H1 (cell line): ENCODE results near the gene FBXO34. TPM values are rescaled to one million over a fixed set of nuclear protein-coding genes. Genes with fewer than 3 reads are reported as not detected.

Experiments used
- CHD1 ChIP-seq: IDR thresholded peaks from 2 replicates; pipeline ENCODE4 v1.6.1; 2012; ENCODE audit warnings: low read depth, low read length, improper control_type of control experiment
- CTBP2 ChIP-seq: IDR thresholded peaks from 2 replicates; pipeline ENCODE4 v1.7.0; 2011; ENCODE audit warnings: borderline replicate concordance, mild to moderate bottlenecking, moderate library complexity, mixed read lengths, low read length; ENCODE audit not compliant: insufficient read depth, insufficient read length
- EGR1 ChIP-seq: IDR thresholded peaks from 2 replicates; pipeline ENCODE4 v1.6.1; 2011; ENCODE audit warnings: low read depth, low read length, borderline replicate concordance
- FOSL1 ChIP-seq: IDR thresholded peaks from 2 replicates; pipeline ENCODE4 v1.6.1; 2011; ENCODE audit warnings: mild to moderate bottlenecking, low read depth, low read length, moderate library complexity; ENCODE audit not compliant: insufficient read depth
- GABPA ChIP-seq: IDR thresholded peaks from 2 replicates; pipeline ENCODE4 v1.6.1; 2011; ENCODE audit warnings: mild to moderate bottlenecking, low read length, moderate library complexity, borderline replicate concordance; ENCODE audit not compliant: insufficient read depth
- HDAC2 ChIP-seq, 2 experiments: fragments of 300-600 bp in 1 of 2; sonication (generic) in 1 of 2; IDR thresholded peaks; 2 replicates each; pipeline ENCODE4 v1.6.1; 2011 to 2012; ENCODE audit warnings: low read depth in 2 of 2, low read length in 2 of 2, mild to moderate bottlenecking in 2 of 2, moderate library complexity in 2 of 2, borderline replicate concordance in 1 of 2, inconsistent platforms in 1 of 2
- KDM5A ChIP-seq: fragments of 200-600 bp; IDR thresholded peaks from 2 replicates; pipeline ENCODE4 v1.7.1; 2012; ENCODE audit warnings: mild to moderate bottlenecking, low read length, inconsistent platforms, mixed read lengths
- NRF1 ChIP-seq: IDR thresholded peaks from 2 replicates; pipeline ENCODE4 v1.6.1; 2011; ENCODE audit warnings: mild to moderate bottlenecking, low read depth, low read length, improper control_type of control experiment
- PHF8 ChIP-seq: fragments of 200-600 bp; sonication (generic); conservative IDR thresholded peaks from 2 replicates; pipeline ENCODE4 v1.7.1; 2012; ENCODE audit warnings: low read depth, mild to moderate bottlenecking, inconsistent platforms, low read length, moderate library complexity
- RAD21 ChIP-seq, 2 experiments: IDR thresholded peaks in 1 of 2; conservative IDR thresholded peaks in 1 of 2; 2 replicates each; pipeline ENCODE4 v1.6.1; 2011; ENCODE audit warnings: low read depth in 2 of 2, low read length in 2 of 2, improper control_type of control experiment in 1 of 2, inconsistent platforms in 1 of 2, mild to moderate bottlenecking in 1 of 2, moderate library complexity in 1 of 2
- RBBP5 ChIP-seq: IDR thresholded peaks from 2 replicates; pipeline ENCODE4 v1.7.1; 2012; ENCODE audit warnings: low read depth, mild to moderate bottlenecking, inconsistent platforms, low read length, moderate library complexity, borderline replicate concordance
- RFX5 ChIP-seq: IDR thresholded peaks from 2 replicates; pipeline ENCODE4 v1.6.1; 2011; ENCODE audit warnings: low read depth, low read length, improper control_type of control experiment, borderline replicate concordance
- SAP30 ChIP-seq: fragments of 300-600 bp; sonication (generic); IDR thresholded peaks from 2 replicates; pipeline ENCODE4 v1.7.1; 2012; ENCODE audit warnings: low read length, moderate library complexity, mild to moderate bottlenecking, inconsistent platforms; ENCODE audit not compliant: insufficient read depth, insufficient replicate concordance
- SIRT6 ChIP-seq: IDR thresholded peaks from one replicate; pipeline ENCODE4 v1.7.1; 2012; ENCODE audit warnings: low read length, inconsistent platforms
- SIX5 ChIP-seq: IDR thresholded peaks from 2 replicates; pipeline ENCODE4 v1.6.1; 2011; ENCODE audit warnings: mild to moderate bottlenecking, low read depth, low read length
- SP1 ChIP-seq: IDR thresholded peaks from 2 replicates; pipeline ENCODE4 v1.6.1; 2011; ENCODE audit warnings: low read depth, low read length
- SP4 ChIP-seq: IDR thresholded peaks from 2 replicates; pipeline ENCODE4 v1.6.1; 2012; ENCODE audit warnings: low read length, inconsistent platforms
- SUZ12 ChIP-seq: fragments of 200-600 bp; sonication (generic); IDR thresholded peaks from 2 replicates; pipeline ENCODE4 v1.6.1; 2012; ENCODE audit warnings: mild to moderate bottlenecking, inconsistent platforms, low read length, moderate library complexity, mixed read lengths
- TAF1 ChIP-seq: IDR thresholded peaks from 2 replicates; pipeline ENCODE4 v1.6.1; 2011; ENCODE audit warnings: mild to moderate bottlenecking, low read depth, low read length
- TBP ChIP-seq: IDR thresholded peaks from 2 replicates; pipeline ENCODE4 v1.6.1; 2011; ENCODE audit warnings: low read depth, low read length, improper control_type of control experiment
- TCF12 ChIP-seq: IDR thresholded peaks from 2 replicates; pipeline ENCODE4 v1.6.1; 2011; ENCODE audit warnings: low read depth, mild to moderate bottlenecking, low read length
- polyA plus RNA-seq, 7 experiments: library from polyadenylated mRNA; depleted of rRNA in 3 of 7; stranded (reverse) in 5 of 7; unstranded in 2 of 7; fragments of >200 nt in 5 of 7; fragments of 200-250 nt in 2 of 7; gene quantifications; 1 replicate in 5 of 7; 2 replicates in 1 of 7; 4 replicates in 1 of 7; pipeline versions ENCODE4 v1.2.1 to v1.2.3, GENCODE V29; 2011 to 2013; ENCODE audit warnings: missing spikeins in 2 of 7, mixed read lengths in 2 of 7
- total RNA-seq: library from RNA; stranded (reverse); fragmentation: NEBNext Ultra II Directional; extraction: Animal tissue kit (Norgen Biotek cat#: 25700); gene quantifications from 2 replicates; pipeline ENCODE4 v1.2.1, GENCODE V29; 2021
- TF ChIP-seq, protein P1 (sequence below): IDR thresholded peaks from 2 replicates; pipeline ENCODE4 v1.6.1; 2012; ENCODE audit warnings: low read length, inconsistent platforms

The FBXO34 gene
- total and polyA plus RNA-seq, 2 of the 8 experiments (the other 6 are each of a cell fraction or from before 2014, with no cell fraction given), result 7.0 to 14.4 TPM

DNA sequence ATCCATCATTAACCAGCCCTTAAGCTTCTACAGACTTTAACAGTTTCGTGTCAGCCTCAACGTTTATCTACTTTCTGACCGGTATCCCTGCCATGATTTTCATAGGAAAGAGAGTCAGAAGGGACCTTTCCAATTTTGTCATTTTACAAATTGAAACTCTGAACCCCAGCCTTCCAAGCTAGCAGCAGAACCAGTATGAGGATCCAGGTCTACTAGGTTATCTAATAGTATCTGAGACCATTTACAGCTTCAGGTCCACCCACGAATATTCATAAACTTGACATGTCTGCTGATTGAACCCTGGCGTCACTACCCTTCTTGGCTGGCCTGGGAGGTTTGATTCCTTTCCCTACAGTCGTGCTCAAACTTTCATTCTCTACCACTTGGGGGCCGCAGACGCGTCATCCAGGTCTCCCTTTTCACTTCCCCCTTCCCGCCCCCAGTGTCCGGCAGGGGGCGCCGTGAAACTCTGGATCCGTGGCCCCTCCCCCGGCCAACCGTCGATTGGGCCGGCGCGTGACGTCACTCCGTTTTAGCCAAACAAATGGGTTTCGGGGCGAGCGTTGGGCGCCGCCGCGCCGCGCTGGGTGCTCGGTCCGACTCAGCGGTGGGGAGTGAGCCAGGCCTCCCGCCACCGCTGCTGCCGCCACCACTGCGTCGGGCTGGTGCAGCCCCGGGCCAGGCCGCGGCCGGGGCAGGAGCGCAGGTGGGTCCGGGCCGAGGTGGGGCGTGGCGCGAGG, at the start of gene FBXO34 (continued):
- TF ChIP-seq SIX5, result no peak
- TF ChIP-seq GABPA, result no peak
- TF ChIP-seq NRF1, result no peak
- no peak for TF ChIP-seq FOSL1
- TF ChIP-seq EGR1, result 0 out of 2 replicates have a peak, but pooled peaks have one; percentile 29
- peak; percentile 85 for TF ChIP-seq TAF1
- peak; percentile 61 for TF ChIP-seq TBP
- TF ChIP-seq SIRT6, result no peak
- no peak for TF ChIP-seq CHD1
- TF ChIP-seq SP4, result no peak
- peak; percentile 72 to 74 for TF ChIP-seq RAD21 (IDR thresholded peaks at IDR 0.05 in 1 of 2, conservative IDR thresholded peaks at IDR 0.05 in 1 of 2; ENCODE audit: low read depth in 2 of 2, low read length in 2 of 2)
- no peak for TF ChIP-seq RFX5
- TF ChIP-seq SP1, result peak; percentile 71
- TF ChIP-seq SUZ12, result no peak
- TF ChIP-seq HDAC2 (IDR thresholded peaks at IDR 0.05; ENCODE audit: borderline replicate concordance in 1 of 2, low read depth in 2 of 2, low read length in 2 of 2), result no peak
- peak; percentile 71; the same call in 1 of the 2 replicates for TF ChIP-seq RBBP5
- TF ChIP-seq CTBP2, result peak; percentile 47
- TF ChIP-seq, protein P1, sequence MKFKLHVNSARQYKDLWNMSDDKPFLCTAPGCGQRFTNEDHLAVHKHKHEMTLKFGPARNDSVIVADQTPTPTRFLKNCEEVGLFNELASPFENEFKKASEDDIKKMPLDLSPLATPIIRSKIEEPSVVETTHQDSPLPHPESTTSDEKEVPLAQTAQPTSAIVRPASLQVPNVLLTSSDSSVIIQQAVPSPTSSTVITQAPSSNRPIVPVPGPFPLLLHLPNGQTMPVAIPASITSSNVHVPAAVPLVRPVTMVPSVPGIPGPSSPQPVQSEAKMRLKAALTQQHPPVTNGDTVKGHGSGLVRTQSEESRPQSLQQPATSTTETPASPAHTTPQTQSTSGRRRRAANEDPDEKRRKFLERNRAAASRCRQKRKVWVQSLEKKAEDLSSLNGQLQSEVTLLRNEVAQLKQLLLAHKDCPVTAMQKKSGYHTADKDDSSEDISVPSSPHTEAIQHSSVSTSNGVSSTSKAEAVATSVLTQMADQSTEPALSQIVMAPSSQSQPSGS, result peak; percentile 77; the same call in 1 of the 2 replicates
- TF ChIP-seq TCF12, result 0 out of 2 replicates have a peak, but pooled peaks have one; percentile 32
- no peak for TF ChIP-seq SAP30
- TF ChIP-seq KDM5A, result no peak
- peak; percentile 71; the same call in 1 of the 2 replicates for TF ChIP-seq PHF8
